ENCODE results near the gene IGF2R. TPM values are rescaled to one million over a fixed set of nuclear protein-coding genes. Genes with fewer than 3 reads are reported as not detected.

IGF2R gene
- total RNA-seq, 4 donors from 2014 or later: 56.6 to 134 (median 108) TPM

DNA sequence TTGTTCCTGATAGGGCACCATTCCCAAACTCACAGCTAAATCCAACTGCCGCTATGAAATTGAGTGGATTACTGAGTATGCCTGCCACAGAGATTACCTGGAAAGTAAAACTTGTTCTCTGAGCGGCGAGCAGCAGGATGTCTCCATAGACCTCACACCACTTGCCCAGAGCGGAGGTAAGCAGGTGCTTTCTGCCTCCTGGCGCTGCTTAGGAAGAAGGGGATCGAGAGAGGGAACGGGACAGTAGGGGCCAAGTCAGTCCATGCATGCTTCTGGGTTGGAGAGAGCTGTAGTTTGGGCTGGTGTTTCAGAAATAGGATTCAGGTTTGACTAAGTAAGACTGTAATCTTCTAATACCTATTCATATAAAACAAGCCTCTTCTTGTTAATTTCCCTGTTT, 63.7 kb downstream of the IGF2R start:
- TF ChIP-seq POLR2A (IDR thresholded peaks at IDR 0.05): no peak
- TF ChIP-seq, protein P1, sequence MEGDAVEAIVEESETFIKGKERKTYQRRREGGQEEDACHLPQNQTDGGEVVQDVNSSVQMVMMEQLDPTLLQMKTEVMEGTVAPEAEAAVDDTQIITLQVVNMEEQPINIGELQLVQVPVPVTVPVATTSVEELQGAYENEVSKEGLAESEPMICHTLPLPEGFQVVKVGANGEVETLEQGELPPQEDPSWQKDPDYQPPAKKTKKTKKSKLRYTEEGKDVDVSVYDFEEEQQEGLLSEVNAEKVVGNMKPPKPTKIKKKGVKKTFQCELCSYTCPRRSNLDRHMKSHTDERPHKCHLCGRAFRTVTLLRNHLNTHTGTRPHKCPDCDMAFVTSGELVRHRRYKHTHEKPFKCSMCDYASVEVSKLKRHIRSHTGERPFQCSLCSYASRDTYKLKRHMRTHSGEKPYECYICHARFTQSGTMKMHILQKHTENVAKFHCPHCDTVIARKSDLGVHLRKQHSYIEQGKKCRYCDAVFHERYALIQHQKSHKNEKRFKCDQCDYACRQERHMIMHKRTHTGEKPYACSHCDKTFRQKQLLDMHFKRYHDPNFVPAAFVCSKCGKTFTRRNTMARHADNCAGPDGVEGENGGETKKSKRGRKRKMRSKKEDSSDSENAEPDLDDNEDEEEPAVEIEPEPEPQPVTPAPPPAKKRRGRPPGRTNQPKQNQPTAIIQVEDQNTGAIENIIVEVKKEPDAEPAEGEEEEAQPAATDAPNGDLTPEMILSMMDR (IDR thresholded peaks at IDR 0.05 in 4 of 5, conservative IDR thresholded peaks at IDR 0.05 in 1 of 5): no peak
- H3K4me3 ChIP-seq: no peak overlapping the region
- in situ Hi-C loops (cut with MboI; ENCODE audit: low sequenced_read_pairs in 4 of 4): loop anchor here in 2 of 4 donors (10.0 to 25.0 kb wide), 2 partner anchors 48 to 170 kb away; no protein-coding TSS in a partner anchor
- H3K27me3 ChIP-seq: no peaks in the 10 kb centered on the region
- DNase-seq (no peak), ATAC-seq (no peak)
- intact Hi-C loops (cut with DNase I; ENCODE audit: low total_unique reads): no loop called here
- H3K27ac ChIP-seq: peak overlapping the region in 1 of 4 donors; percentile 81
- H3K4me1 ChIP-seq: peaks cover 39 to 47% of the 10 kb centered on the region in 2 donors
- peaks cover 0 to 45% of the 10 kb centered on the region in 2 donors for H3K36me3 ChIP-seq
- H3K9me3 ChIP-seq: no peaks in the 10 kb centered on the region

DNA sequence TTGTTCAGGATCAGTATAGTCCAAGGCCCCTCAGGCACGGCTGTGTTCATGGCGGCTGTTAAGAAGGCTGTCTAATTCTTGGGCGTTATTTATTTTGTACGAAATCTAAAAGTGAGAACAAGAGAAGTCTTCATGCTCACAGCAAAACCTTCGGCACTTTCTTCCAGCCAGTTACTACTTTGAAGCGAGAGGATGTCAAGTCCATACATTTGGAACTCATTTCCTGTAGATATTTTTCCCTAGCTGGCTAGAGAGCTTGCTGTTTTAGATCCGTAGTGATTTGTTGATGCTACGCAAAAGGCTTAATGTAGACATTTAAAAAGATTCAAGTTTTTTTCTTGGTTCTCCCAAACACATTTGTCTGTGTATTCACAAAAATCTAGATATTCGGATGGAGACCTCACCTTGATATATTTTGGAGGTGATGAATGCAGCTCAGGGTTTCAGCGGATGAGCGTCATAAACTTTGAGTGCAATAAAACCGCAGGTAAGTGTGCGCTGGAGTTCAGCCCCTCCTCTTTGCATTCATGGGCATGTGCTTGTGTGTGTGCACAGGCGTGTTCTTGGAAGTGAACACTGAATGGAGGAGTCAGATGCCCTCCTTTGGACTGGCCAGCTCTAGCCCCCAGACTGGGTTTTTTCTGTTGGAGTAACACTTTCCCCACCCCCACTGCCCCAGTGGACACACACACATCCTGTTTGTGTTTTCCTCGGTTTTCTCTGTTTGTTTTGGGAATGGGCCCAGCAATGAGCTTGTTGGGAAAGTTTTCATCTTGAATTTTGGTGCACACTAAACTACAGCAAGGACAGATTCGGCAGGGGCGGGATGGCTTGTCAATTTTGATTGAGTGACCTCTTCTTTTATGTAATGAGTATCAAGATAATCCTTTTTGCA, 65.4 kb downstream of the IGF2R start:
- peak overlapping the region in 2 of 4 donors; percentile 11 to 70 for H3K27ac ChIP-seq
- no peaks in the 10 kb centered on the region for H3K27me3 ChIP-seq
- H3K4me3 ChIP-seq: no peak overlapping the region
- H3K36me3 ChIP-seq: peaks cover 0 to 33% of the 10 kb centered on the region in 2 donors
- intact Hi-C loops (cut with DNase I; ENCODE audit: low total_unique reads) (no loop called here), in situ Hi-C loops (cut with MboI; ENCODE audit: low sequenced_read_pairs in 4 of 4) (loop anchor here in 2 of 4 donors (10.0 to 25.0 kb wide), 2 partner anchors 49 to 172 kb away; no protein-coding TSS in a partner anchor)
- H3K4me1 ChIP-seq: peaks cover 38 to 44% of the 10 kb centered on the region in 2 donors
- ATAC-seq: no peak
- no peaks in the 10 kb centered on the region for H3K9me3 ChIP-seq
- TF ChIP-seq, protein P1 (IDR thresholded peaks at IDR 0.05 in 4 of 5, conservative IDR thresholded peaks at IDR 0.05 in 1 of 5): no peak
- TF ChIP-seq POLR2A (IDR thresholded peaks at IDR 0.05): no peak
- DNase-seq: no peak

DNA sequence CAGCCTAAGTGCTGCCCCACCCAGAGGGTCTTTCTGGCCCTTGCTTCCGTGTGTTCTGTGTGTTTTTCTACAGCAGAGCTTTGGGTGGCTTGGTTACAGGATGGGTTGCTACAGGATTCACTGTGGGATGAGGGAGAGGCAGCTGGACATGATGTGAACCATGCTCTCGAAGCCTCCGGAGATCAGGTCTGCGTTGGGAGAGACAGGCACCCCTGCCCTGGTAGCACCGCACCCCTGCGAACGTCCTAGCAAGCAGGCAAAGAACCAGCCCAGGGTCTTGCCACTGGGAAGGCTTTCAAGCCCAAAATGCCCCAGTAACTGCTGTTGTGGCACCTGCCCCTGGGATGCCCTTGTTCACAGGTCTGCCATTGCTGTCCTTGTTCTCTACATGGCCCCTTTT, 66.4 kb downstream of the IGF2R start:
- ATAC-seq (no peak), DNase-seq (no peak)
- in situ Hi-C loops (cut with MboI; ENCODE audit: low sequenced_read_pairs in 4 of 4): loop anchor here in 2 of 4 donors (10.0 to 25.0 kb wide), 2 partner anchors 50 to 173 kb away; no protein-coding TSS in a partner anchor
- intact Hi-C loops (cut with DNase I; ENCODE audit: low total_unique reads): no loop called here
- Histone ChIP-seq H3K27ac (peak overlapping the region; percentile 70 to 77 (median 76)), H3K4me3 (no peak overlapping the region), H3K27me3 (no peaks in the 10 kb centered on the region), H3K9me3 (no peaks in the 10 kb centered on the region), H3K4me1 (peaks cover 29 to 34% of the 10 kb centered on the region in 2 donors), H3K36me3 (peaks cover 0 to 36% of the 10 kb centered on the region in 2 donors)
- TF ChIP-seq, protein P1 (IDR thresholded peaks at IDR 0.05 in 4 of 5, conservative IDR thresholded peaks at IDR 0.05 in 1 of 5): no peak
- TF ChIP-seq POLR2A (IDR thresholded peaks at IDR 0.05): no peak

DNA sequence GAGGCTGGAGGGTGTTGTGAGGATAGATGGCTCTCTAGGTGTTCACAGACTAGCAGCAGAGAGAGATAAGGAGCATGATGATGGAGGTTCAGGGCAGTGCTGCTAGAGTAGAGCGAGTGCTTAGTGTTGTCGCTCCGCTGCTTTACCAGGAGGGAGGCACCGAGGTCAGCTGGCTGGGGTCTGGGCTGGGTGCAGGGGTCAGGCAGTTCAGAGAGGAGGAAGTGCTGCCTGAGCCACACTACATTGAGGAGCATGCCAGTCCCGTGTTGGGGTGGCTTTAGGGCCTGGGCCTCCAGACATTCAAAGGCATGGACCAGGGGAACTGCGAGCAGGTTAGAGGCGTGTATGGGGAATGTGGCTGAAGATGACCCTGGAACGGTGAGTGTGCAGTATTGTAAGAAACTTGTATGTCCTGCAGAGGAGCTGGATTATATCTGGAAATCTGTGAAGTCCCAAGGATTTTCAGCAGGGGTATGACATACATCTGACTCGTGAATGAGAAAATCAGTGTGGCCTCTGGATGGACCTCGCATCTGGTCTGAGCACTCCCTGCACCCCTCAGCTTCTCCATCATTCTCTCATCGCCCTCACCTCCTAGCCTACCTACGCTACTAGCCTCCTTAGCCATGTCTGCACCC, 66.9 kb downstream of the IGF2R start:
- ATAC-seq: no peak
- DNase-seq: no peak
- no peaks in the 10 kb centered on the region for H3K9me3 ChIP-seq
- H3K27me3 ChIP-seq: no peaks in the 10 kb centered on the region
- peaks cover 24 to 28% of the 10 kb centered on the region in 2 donors for H3K4me1 ChIP-seq
- peaks cover 0 to 42% of the 10 kb centered on the region in 2 donors for H3K36me3 ChIP-seq
- H3K27ac ChIP-seq: peak overlapping the region; percentile 70 to 77 (median 76)
- in situ Hi-C loops (cut with MboI; ENCODE audit: low sequenced_read_pairs in 4 of 4) (loop anchor here in 2 of 4 donors (10.0 to 25.0 kb wide), 2 partner anchors 51 to 174 kb away; no protein-coding TSS in a partner anchor), intact Hi-C loops (cut with DNase I; ENCODE audit: low total_unique reads) (no loop called here)
- no peak for TF ChIP-seq POLR2A (IDR thresholded peaks at IDR 0.05)
- TF ChIP-seq, protein P1 (IDR thresholded peaks at IDR 0.05 in 4 of 5, conservative IDR thresholded peaks at IDR 0.05 in 1 of 5): no peak
- no peak overlapping the region for H3K4me3 ChIP-seq

Measured in gastrocnemius medialis (tissue), 4 donors.